GM19035 (cell line): Measurements from ENCODE around the gene IRGC.

Source experiments
- ATAC-seq: cut with Tn5 transposase; IDR thresholded peaks from one replicate; pipeline ENCODE4 v1.9.1; 2021; ENCODE audit not compliant: unreplicated experiment

IRGC gene

DNA sequence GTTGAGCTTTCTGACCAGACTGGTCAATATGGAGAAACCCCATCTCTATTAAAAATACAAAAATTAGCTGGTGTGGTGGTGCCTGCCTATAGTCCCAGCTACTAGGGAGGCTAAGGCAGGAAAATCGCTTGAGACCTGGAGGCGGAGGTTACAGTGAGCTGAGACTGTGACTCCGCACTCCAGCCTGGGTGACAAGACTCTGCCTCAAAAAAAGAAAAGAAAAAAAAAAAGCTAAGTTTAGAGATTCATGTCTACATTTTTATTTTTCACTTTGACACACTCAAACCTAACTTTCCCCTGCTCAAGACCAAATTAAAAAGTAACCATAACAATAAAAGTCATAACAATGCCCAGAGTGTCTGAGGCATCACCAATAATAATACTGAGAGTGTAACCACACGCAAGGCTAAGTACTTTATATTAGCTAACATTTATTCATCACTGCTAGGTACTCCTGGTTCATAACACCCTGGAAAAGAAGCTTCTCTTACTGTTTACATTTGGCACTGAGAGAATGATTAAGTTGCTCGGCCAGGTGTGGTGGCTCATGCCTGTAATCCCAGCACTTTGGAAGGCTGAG is 5.7 kb downstream of the IRGC start:
- no peak for ATAC-seq

DNA sequence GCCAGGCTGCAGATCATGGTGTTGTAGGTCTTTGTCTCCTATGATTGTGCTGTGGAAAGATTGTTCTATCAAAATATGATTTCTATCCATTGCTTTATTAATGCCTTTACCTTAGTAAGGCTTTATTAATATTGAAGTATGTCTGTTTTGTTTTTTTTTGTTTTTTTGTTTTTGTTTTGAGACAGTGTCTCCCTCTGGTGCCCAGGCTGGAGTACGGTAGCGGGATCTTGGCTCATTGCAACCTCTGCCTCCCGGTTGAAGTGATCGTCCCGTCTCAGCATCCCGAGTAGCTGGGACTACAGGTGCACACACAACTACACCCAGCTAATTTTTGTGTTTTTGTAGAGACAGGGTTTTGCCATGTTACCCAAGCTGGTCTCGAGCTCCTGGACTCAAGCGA is 7.7 kb downstream of the IRGC start:
- ATAC-seq, result no peak

DNA sequence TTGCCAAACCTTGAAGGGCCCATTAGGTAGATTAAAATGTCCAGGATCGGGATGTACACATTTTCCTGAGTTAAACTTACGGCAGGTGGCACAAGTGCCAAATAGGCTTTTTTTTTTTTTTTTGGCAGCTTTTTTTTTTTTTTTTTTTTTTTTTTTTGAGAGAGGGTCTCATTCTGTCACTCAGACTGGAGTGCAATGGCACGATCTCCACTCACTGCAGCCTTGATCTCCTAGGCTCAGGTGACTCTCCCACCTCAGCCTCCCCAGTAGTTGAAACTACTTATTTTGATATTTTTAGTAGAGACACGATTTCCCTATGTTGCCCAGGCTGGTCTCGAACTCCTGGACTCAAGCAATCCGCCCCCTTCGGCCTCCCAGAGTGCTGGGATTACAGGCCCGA is 9.0 kb downstream of the IRGC start:
- no peak for ATAC-seq

DNA sequence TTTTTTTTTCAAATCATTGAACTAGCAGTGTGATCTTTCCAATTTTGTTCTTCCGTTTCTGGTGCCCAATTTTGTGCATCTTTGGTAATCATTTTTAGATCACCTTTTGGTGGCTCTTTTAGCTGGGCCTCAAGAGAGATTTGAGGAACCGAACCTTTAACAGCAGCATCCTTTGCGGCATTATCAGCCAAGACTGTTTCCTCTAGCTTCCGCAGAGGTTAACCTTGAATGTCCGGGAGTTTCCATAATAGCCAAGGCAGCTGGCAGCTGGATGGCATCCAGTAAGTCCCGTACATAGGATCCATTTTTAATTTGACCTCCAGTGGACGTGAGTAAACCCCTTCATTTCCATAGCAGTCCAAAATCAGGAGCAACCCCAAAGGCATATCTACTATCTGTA is 9.6 kb downstream of the IRGC start:
- no peak for ATAC-seq

DNA sequence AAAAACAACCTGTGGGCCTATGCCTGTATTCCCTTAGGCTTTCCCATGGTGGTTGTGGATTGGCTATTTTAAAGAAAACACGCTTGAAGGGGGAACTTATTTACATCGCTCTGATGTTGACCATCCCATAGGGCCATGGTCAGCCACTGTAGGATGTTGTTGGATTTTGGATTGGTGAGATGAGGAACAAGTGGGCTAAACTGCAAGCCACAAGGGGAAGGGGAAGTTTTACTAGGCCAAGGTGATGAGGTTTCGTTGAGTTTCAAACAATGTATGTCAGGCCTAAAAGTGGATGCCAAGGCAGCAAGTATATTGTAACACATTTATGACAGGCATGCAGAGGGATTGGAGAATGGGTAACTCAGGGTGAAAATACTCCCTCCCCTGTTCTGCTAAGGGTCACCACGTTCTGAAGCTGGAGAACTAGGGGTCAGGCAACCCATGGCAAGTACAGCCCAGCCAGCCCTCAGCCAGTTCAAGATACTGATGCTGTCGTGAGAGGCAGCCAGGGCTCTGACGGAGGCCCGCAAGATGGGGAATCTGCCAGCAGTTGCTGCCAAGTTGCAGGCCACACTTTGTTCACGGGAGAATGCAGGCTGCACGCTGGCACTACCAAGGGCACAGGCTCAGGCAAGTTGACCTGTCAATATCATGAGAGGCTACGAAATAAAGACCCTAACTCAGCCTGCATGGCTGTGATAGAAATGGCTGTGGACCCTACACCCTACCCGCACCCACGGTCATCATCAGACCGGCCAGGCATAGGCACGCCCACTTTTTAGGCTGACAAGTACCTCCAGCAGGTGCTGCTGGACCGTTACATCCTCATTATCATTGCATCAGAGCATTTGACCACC is 11.1 kb downstream of the IRGC start:
- no peak for ATAC-seq

DNA sequence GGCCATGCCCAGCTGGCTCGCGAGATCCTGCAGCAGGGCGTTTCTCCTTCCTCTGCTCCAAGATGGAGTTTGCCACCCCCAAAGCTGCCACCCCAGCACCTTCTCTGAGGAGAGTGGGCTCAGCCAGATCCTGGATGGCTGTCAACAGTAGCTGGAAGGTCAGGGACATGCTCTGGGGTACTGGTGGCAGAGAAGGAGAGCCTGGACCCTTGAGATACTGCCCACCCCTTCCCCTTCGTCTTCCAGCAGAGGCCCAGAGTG is 11.6 kb downstream of the IRGC start:
- no peak for ATAC-seq

DNA sequence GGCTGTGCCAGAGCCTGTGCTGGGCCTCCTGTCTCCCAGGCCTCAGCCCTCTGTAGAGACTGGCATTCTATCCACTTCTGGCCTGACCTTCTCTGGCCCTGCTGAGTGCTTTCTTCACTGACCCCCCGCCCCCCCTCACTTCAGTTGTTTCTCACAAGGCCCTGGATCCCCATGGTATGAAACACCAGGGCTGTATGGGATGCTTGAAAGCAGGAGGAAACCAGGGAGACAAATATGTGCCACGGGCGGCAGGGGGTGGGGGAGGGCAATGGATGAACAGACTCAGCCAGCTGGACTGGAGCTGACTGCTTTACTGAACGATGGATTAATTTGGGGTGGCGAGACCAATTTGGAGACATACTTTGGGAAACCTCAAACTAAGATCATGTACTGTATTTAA is 14.0 kb downstream of the IRGC start:
- ATAC-seq, result no peak

DNA sequence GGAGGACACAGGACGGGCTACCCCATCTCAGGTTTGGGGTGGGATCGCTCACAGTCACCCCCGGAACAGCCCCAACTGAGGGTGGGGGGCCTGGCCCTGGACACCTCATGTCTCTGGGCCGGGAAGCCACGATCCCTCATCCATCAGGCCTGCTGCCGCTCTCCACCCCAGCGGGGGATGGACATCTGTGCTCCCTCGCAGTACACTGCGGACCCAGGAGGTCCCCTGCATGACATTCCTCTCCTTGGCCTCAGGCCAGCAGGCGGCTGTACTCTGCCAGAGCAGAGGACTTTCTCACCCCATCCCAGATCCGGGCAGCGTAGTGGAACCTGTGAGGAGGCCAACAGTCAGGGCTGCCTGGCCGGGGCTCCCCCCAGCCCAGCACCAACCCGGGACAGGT is 15.5 kb downstream of the IRGC start:
- no peak for ATAC-seq

DNA sequence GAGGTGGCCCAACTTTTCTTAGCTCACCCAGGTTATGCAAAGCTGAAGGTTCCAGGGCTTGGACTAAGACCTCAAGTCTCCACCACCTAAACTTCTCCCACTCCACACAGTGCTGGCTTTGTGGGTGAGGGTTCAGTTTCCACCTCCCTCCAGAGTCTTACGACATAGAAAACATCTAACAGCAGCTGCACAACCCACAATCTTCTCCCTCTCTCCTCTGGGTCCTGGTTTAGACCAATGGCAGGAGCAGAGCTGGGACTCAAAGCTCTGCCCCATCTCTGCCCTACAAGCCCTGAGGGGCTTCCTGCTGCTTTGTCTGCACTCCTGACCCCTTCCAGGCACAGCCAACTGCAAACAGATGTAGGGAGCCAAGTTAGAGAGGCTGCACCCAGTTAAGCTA is 16.0 kb downstream of the IRGC start:
- no peak for ATAC-seq

DNA sequence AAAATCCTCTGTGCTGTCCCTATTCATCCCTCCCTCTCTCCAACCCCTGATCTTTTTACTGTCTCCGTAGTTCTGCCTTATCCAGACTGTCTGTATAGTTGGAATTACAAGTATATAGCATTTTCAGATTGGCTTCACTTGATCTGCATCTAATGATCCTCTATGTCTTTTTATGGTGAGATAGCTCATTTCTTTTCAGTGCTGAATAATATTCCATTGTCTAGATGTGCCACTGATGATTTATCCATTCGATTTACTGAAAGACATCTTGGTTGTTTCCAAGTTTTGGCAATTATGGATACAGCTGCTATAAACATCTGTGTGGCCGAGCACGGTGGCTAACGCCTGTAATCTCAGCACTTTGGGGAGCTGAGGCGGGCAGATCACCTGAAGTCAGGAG is 19.1 kb downstream of the IRGC start:
- ATAC-seq, result no peak

DNA sequence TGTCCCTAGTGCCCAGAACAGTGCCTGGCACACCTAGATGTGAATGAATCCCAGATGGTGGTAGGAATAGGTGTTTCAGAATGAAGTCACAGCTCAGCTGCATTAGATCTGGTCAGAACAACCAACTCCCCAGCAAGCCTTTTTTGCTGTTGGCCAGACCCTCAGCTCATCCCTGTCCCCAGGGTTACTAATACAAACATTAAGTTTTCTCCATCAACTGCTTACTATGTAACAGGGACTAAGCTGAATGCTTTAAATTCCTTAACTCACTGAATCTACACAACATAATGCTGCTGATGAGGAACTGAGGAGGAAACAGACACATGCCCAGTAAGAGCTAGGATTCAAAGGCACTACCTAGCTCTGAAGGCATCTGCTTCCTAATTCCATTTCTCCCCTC is 20.1 kb downstream of the IRGC start:
- ATAC-seq, result no peak

DNA sequence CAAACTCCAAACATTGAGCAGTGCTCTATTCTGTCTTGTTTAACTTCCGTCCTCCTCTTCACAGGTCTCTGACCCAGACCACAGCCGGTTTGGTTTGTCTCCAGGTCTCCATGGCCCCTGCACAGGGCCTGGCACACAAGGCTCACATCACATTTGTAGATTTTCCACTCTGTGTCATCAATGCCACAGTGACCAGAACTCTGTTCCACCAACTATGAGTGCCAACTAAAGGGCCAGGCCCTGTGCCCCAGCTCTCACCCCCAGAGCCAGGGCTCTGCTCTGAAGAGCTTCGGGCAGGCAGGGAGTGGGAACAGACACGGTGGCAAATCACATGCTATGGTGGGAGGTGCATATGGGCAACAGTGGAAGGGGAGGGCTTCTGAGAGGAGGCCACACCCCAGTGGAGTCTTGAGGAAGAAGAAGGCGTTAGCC is 22.9 kb downstream of the IRGC start:
- no peak for ATAC-seq

DNA sequence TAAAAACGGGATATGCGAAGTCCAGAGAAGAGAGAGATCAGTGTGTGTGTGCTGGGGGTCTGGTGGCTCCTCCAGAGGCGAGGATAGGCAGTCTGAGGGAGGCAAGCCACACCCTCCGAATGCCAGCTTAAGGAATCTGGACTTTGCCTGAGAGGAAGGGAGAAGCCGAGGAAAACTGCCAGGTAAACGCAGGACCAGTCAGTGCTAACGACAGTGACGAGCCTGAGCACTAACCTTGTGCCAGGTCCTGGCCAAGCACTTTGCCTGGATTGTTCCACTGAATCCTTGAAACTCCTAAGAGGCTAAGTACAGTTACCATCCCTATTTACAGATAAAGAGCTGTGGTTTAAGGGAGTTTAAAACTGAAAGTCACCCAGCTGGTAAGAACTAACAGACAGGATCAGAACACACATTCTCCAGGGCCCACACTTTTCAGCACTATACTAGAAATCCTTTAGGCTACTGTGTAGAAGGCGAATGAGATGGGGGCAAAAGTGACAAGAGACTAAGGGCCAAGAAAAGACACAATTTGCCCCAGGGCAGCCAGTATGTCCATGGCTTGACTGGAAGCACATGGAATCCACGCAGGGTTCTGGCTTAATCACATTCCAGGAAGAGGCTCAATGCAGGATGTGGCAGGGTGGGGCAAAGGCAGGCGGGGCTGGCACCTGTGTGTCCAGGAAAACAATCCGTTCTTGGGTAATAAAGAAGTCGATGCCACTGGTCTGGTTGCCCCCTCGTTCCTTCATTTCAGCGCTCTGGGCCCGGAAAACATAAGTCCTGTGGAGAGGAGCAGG is 23.8 kb downstream of the IRGC start:
- no peak for ATAC-seq

DNA sequence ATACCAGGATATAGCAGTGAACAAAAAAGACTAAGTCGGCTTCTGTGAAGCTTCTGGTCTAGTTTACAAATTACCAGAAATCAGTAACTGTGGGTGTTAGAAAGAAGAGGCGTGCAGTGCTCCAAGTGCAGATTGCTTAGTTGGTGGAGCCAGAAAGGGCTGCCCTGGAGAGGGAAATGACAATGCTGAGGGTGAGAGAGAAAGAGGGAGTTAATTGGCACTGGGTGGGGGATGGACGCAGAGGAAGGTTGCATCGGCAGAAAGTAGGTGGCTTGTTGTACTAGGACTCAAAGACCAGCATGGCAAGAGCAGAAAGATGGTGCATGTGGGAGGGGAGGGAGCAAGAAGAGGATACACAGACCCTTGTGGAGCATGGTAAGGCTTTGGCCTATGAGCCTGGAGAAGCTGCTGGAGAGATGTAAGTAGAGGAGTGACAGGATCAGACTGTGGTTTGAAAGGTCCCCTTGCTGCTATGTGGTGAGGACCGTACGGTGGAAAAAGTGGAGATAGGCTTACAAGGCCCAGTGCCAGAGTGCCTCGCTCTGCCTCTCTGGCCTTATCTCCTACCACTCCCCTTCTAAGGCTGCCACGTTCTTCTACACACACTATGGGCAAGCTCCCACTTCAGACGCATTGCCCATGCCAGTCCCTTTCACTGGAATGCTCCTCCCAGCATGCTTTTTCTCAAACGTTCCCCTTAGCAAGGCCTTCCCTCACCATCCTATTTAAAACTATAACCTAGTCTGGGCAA is 25.4 kb downstream of the IRGC start:
- no peak for ATAC-seq

DNA sequence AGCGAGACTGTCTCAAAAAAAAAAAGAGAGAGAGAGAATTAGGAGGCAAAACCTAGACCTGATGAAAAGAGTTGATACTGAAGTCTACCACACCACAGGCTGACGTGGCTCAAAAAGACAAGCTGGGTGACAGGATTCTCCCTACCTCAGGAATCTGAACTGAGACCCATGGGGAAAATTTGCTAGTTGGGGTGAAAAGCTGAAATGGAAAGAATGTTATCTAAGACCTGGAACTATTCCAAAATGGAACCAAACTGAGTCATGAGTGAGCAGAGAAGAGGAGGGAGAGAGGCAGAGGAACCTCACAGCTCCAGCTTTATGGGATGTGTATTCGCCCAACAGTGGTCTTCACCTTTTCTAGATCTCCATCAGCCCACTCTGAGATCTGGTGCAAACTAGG is 27.2 kb downstream of the IRGC start:
- ATAC-seq, result no peak

DNA sequence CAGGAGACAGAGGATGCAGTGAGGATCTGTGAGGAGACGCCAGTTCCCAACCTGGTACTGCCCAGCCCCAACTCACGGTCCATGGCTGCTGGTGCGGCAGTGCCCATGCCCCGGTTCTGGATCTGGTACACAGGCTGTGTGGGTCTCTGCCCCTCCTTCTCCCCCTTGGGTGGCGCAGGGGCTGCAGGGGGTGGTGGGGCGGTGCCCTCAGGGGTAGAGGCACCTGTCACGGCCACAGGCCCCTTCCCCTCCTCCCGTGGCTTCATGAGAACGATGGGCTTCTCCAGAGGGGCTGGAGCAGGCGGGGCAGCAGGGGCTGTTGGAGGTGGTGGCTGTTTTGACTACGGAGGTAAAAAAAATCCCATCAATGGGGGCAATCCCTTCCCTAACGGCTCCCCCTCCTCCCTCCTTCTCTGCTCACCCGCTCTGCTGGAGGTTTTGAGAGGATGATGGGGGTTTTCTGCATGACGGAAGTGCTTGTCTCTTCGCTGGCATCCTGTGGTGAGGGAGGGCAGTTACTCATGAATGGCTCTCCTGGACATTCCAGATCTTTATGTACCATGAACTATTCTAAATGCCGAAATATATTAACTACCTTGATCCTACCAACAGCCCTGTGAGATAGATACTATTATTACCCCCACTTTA is 31.8 kb downstream of the IRGC start:
- ATAC-seq, result no peak

DNA sequence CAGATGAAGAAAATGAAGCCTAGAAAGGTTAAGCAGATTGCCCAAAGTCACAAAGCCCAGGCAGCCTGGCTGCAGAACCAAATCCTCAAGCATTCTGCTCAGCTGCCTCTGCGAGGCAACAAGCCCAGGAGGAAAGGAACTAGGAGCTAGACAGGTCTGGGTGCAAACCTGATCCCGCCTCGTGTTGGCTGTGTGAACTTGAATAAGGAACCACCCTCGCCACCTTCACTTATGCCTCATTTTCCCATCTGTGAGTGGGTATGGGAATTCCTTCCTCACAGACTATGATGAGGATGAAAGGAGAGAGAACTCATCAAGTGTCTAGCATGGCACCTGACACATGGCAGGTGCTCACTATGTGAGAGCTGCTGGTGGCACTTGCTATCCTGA is 32.3 kb downstream of the IRGC start:
- ATAC-seq, result no peak

DNA sequence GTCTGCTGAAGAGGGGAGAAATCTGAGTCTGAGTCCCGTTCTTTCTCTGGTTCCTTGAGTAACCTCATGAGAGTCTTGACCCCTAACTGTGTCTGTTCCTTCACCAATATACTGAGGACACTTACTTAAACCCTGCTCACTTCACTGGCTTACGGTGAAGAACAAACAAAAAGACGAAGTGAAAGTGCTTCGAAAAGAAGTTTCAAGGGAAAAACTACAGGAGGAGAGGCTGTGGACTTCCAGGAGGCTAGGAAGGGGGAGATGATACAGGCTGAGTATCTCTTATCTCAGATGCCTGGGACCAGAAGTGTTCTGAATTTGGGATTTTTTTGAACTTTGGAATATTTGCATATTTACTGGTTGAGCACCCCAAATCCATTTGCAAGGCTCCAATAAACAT is 32.8 kb downstream of the IRGC start:
- ATAC-seq, result no peak

DNA sequence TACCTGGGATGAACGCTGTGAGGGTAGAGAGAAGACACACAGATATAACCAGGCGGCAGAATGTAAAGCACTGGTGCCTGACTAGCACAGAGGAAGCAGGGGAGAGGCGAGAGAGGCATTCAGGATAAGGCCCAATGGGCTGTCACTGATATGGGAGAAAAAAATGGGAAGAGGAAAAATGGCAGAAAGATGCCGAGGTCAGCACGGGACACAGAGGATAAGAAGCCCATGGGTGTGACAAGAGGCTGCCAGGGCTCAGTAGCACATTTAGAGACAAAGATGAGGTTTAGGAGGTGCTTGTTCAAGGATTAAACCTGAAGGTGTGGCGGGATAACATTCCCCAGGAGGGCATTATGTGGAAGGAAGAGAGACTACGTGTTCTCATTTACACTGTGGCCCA is 33.3 kb downstream of the IRGC start:
- no peak for ATAC-seq

DNA sequence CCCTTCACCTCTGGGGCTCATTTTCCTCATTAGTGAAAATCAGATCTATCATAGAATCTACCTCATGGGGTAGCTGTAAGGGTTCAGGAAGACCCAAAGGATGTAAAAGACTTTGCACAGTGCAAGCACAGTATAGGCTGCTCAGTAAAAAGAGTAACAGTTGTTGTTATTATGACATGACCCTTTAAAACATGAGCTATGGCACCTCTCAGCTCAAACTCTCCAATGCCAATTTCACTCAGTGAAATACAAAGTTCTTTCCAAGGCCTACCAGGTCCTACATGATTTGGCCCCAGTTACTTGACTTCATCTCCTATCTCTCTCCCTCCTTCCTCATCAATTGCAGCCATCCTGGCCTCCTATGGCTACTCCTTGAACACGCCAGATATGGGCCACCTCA is 34.0 kb downstream of the IRGC start:
- no peak for ATAC-seq
